Fibroblast of skin of left biceps (primary cell): Measurements from ENCODE around the gene ZNF83.
"Not testable (repeated sequence)": the region's sequence is repeated elsewhere in the genome, so short reads cannot be mapped to it uniquely, and the experiment has no call there.

Experiments
- DNase-seq, 2 experiments: peaks; one replicate each; pipeline ENCODE4 v3.0.0-alpha.2; 2013; ENCODE audit warnings: low read depth in 2 of 2

Gene ZNF83

GRCh38 chr19:52569638-52569999, 68.5 kb downstream of the ZNF83 start:
- not testable (repeated sequence) for DNase-seq

GRCh38 chr19:52567921-52568320, 70.2 kb downstream of the ZNF83 start:
- no peak for DNase-seq

- no peak for DNase-seq
These were observed 71.6 kb downstream of the ZNF83 start for GRCh38 chr19:52566588-52566987.

- DNase-seq: no peak
These were observed 72.0 kb downstream of the ZNF83 start for GRCh38 chr19:52566121-52566520.
